Activated CD8-positive, alpha-beta memory T cell treated with anti-CD3 and anti-CD28 coated beads for 1 hour (primary cell): ENCODE data around the gene SLC25A45.

Source experiments
- DNase-seq, 2 donors: peaks; one replicate each; pipeline ENCODE4 v3.0.0-alpha.2; 2020; ENCODE audit warnings: low read depth in 1 of 2; ENCODE audit errors: extremely low read depth in 1 of 2

SLC25A45 gene

GRCh38 chr11:65404638-65405339 lies 22.3 kb upstream of the SLC25A45 start:
- DNase-seq: no peak

- no peak for DNase-seq
Observed at GRCh38 chr11:65404210-65404609, 21.8 kb upstream of the SLC25A45 start.

- DNase-seq: no peak
Observed at GRCh38 chr11:65403607-65404121, 21.2 kb upstream of the SLC25A45 start.

- no peak for DNase-seq
Observed at GRCh38 chr11:65402790-65403189, 20.3 kb upstream of the SLC25A45 start.

- no peak for DNase-seq
Observed at GRCh38 chr11:65401803-65402248, 19.4 kb upstream of the SLC25A45 start.

- DNase-seq: no peak
Observed at GRCh38 chr11:65401073-65401802, 18.8 kb upstream of the SLC25A45 start.

- no peak for DNase-seq
Observed at GRCh38 chr11:65400307-65401072, 18.0 kb upstream of the SLC25A45 start.

GRCh38 chr11:65399845-65400244 lies 17.4 kb upstream of the SLC25A45 start:
- no peak for DNase-seq

- no peak for DNase-seq
Observed at GRCh38 chr11:65399249-65399648, 16.8 kb upstream of the SLC25A45 start.

GRCh38 chr11:65398362-65398910 lies 16.0 kb upstream of the SLC25A45 start:
- DNase-seq: no peak

GRCh38 chr11:65396769-65397745 lies 14.6 kb upstream of the SLC25A45 start:
- DNase-seq: no peak

GRCh38 chr11:65395961-65396530 lies 13.6 kb upstream of the SLC25A45 start:
- DNase-seq: no peak

GRCh38 chr11:65394125-65394536 lies 11.7 kb upstream of the SLC25A45 start:
- DNase-seq: no peak

GRCh38 chr11:65393513-65394079 lies 11.2 kb upstream of the SLC25A45 start:
- no peak for DNase-seq

- no peak for DNase-seq
Observed at GRCh38 chr11:65392899-65393298, 10.5 kb upstream of the SLC25A45 start.

GRCh38 chr11:65392186-65392829 lies 9.9 kb upstream of the SLC25A45 start:
- DNase-seq: no peak

GRCh38 chr11:65390996-65391395 lies 8.6 kb upstream of the SLC25A45 start:
- DNase-seq: no peak

- no peak for DNase-seq
Observed at GRCh38 chr11:65390099-65390941, 7.9 kb upstream of the SLC25A45 start.
